Measurements from ENCODE around the gene KIAA1549.

Gene KIAA1549

DNA sequence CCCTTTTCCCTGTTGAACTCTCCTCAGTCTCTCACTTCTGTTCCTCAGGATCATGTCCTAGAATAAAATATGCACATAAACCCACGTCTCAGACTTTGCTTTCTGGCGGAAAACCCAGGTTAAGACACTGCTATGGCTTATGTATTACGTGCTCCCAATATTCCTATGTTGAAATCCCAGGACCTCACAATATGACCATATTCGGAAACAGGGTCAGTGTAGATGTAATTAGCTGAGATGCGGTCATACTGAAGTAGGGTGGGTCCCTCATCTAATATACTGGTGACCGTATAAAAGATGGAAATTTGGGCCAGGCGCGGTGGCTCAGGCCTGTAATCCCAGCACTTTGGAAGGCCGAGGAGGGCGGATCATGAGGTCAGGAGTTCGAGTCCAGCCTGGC lies 59.9 kb downstream of the KIAA1549 start:
- H3K9ac ChIP-seq (ENCODE audit: low read length), result no peak overlapping the region
- H3K4me3 ChIP-seq (ENCODE audit: insufficient read depth, low read length, poor library complexity, severe bottlenecking), result no peak overlapping the region
- H3K27ac ChIP-seq (ENCODE audit: low read depth, low read length), result no peak overlapping the region
- no peak overlapping the region for H2AFZ ChIP-seq (ENCODE audit: low read depth, low read length, severe bottlenecking)
- no peaks in the 10 kb centered on the region for H4K20me1 ChIP-seq (ENCODE audit: low read depth, low read length)
- H3F3A ChIP-seq (ENCODE audit: insufficient read depth), result no peaks in the 10 kb centered on the region
- H3K79me2 ChIP-seq (ENCODE audit: insufficient read depth, low read length), result no peaks in the 10 kb centered on the region
- H3K36me3 ChIP-seq (ENCODE audit: low read length), result no peaks in the 10 kb centered on the region
- H3K9me2 ChIP-seq (replicated peaks; ENCODE audit: insufficient read depth, low read length), result no peaks in the 10 kb centered on the region
- TF ChIP-seq, protein P1, sequence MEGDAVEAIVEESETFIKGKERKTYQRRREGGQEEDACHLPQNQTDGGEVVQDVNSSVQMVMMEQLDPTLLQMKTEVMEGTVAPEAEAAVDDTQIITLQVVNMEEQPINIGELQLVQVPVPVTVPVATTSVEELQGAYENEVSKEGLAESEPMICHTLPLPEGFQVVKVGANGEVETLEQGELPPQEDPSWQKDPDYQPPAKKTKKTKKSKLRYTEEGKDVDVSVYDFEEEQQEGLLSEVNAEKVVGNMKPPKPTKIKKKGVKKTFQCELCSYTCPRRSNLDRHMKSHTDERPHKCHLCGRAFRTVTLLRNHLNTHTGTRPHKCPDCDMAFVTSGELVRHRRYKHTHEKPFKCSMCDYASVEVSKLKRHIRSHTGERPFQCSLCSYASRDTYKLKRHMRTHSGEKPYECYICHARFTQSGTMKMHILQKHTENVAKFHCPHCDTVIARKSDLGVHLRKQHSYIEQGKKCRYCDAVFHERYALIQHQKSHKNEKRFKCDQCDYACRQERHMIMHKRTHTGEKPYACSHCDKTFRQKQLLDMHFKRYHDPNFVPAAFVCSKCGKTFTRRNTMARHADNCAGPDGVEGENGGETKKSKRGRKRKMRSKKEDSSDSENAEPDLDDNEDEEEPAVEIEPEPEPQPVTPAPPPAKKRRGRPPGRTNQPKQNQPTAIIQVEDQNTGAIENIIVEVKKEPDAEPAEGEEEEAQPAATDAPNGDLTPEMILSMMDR (IDR thresholded peaks at IDR 0.05; ENCODE audit: insufficient read depth, low read length, poor library complexity, severe bottlenecking), result no peak
- TF ChIP-seq EZH2phosphoT487 (conservative IDR thresholded peaks at IDR 0.05; ENCODE audit: low read length), result no peak
- H3K27me3 ChIP-seq (ENCODE audit: low read length), result no peaks in the 10 kb centered on the region
- H3K9me3 ChIP-seq (ENCODE audit: insufficient read depth, low read length), result no peaks in the 10 kb centered on the region
- H3K4me2 ChIP-seq (ENCODE audit: low read depth, low read length, poor library complexity, severe bottlenecking), result no peak overlapping the region

DNA sequence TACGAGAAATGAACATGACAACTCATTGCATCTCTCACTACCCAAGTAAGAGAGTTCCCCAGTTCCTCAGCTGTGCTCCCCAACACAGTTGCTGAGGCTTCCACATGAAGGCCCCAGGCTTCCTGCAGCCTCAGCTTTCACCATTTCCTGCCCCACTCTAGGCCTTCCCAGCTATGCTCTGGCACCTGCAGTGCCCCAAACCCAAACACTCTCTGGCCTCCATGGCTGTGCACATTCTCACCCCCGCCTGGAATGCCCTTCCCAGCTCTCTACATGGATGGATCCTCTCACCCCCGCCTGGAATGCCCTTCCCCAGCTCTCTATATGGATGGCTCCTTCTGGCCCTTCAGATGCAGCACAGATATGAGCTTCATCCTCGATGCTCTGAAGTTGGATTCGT lies 61.3 kb downstream of the KIAA1549 start:
- TF ChIP-seq EZH2phosphoT487 (conservative IDR thresholded peaks at IDR 0.05; ENCODE audit: low read length), result no peak
- TF ChIP-seq, protein P1 (IDR thresholded peaks at IDR 0.05; ENCODE audit: insufficient read depth, low read length, poor library complexity, severe bottlenecking), result no peak
- no peaks in the 10 kb centered on the region for H3K9me2 ChIP-seq (replicated peaks; ENCODE audit: insufficient read depth, low read length)
- H3K9ac ChIP-seq (ENCODE audit: low read length), result no peak overlapping the region
- no peak overlapping the region for H2AFZ ChIP-seq (ENCODE audit: low read depth, low read length, severe bottlenecking)
- no peak overlapping the region for H3K27ac ChIP-seq (ENCODE audit: low read depth, low read length)
- no peaks in the 10 kb centered on the region for H4K20me1 ChIP-seq (ENCODE audit: low read depth, low read length)
- H3K9me3 ChIP-seq (ENCODE audit: insufficient read depth, low read length), result no peaks in the 10 kb centered on the region
- no peak overlapping the region for H3K4me2 ChIP-seq (ENCODE audit: low read depth, low read length, poor library complexity, severe bottlenecking)
- H3F3A ChIP-seq (ENCODE audit: insufficient read depth), result no peaks in the 10 kb centered on the region
- no peaks in the 10 kb centered on the region for H3K36me3 ChIP-seq (ENCODE audit: low read length)
- no peaks in the 10 kb centered on the region for H3K79me2 ChIP-seq (ENCODE audit: insufficient read depth, low read length)
- no peak overlapping the region for H3K4me3 ChIP-seq (ENCODE audit: insufficient read depth, low read length, poor library complexity, severe bottlenecking)
- no peaks in the 10 kb centered on the region for H3K27me3 ChIP-seq (ENCODE audit: low read length)

DNA sequence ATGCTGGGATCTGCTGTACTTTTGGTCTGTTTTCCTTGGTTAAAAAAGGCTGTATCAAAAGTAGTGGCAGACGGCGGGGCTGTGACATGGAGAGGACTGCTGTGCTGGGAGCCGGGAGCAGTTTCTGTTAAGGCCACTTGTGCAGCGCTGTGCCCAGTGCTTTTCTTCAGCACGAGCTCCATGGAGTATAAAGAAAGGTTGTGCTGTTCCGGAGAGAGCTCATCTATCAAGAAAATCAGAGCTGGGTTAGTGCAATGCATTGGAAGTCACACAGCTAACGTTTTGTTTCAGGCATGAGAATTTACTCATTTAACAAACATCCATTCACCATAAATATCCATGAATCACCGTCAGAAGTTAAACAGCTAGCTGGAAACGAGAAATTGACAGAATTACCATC lies 62.0 kb downstream of the KIAA1549 start:
- H4K20me1 ChIP-seq (ENCODE audit: low read depth, low read length), result no peaks in the 10 kb centered on the region
- no peaks in the 10 kb centered on the region for H3K36me3 ChIP-seq (ENCODE audit: low read length)
- no peak overlapping the region for H3K4me3 ChIP-seq (ENCODE audit: insufficient read depth, low read length, poor library complexity, severe bottlenecking)
- H3K9me2 ChIP-seq (replicated peaks; ENCODE audit: insufficient read depth, low read length), result no peaks in the 10 kb centered on the region
- no peaks in the 10 kb centered on the region for H3K27me3 ChIP-seq (ENCODE audit: low read length)
- no peaks in the 10 kb centered on the region for H3K79me2 ChIP-seq (ENCODE audit: insufficient read depth, low read length)
- no peaks in the 10 kb centered on the region for H3F3A ChIP-seq (ENCODE audit: insufficient read depth)
- no peak overlapping the region for H3K27ac ChIP-seq (ENCODE audit: low read depth, low read length)
- no peak overlapping the region for H3K4me2 ChIP-seq (ENCODE audit: low read depth, low read length, poor library complexity, severe bottlenecking)
- no peak overlapping the region for H2AFZ ChIP-seq (ENCODE audit: low read depth, low read length, severe bottlenecking)
- no peak for TF ChIP-seq EZH2phosphoT487 (conservative IDR thresholded peaks at IDR 0.05; ENCODE audit: low read length)
- TF ChIP-seq, protein P1 (IDR thresholded peaks at IDR 0.05; ENCODE audit: insufficient read depth, low read length, poor library complexity, severe bottlenecking), result no peak
- no peak overlapping the region for H3K9ac ChIP-seq (ENCODE audit: low read length)
- no peaks in the 10 kb centered on the region for H3K9me3 ChIP-seq (ENCODE audit: insufficient read depth, low read length)
